HG02840 (cell line): ENCODE data around the gene CDK6.
A peak's percentile ranks its signal among the peaks of the same experiment; 100 is the strongest.

ENCODE experiments used
- ATAC-seq: cut with Tn5 transposase; IDR thresholded peaks from one replicate; pipeline ENCODE4 v1.9.1; 2021; ENCODE audit warnings: mild to moderate bottlenecking, moderate library complexity, moderate number of reproducible peaks; ENCODE audit not compliant: unreplicated experiment, low FRiP score

Gene CDK6

DNA sequence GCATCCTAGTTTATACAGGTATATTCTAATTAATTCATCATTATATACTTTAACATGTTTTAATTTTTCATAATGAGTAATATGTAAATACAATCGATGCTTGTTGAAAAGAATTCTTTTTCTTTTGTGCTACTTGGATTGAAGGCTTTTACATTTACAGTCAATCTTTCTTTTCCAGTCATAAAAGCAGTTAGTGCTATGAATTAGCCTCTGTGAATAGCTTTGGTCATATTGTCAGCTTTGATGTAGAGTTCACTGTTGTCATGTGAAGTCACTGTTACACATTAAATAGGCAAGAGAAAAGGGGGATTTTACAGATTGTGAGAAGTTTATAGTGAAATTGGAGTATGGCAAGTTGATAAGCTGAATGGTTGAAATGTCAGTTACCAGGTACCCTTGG is 142.9 kb downstream of the CDK6 start:
- no peak for ATAC-seq

DNA sequence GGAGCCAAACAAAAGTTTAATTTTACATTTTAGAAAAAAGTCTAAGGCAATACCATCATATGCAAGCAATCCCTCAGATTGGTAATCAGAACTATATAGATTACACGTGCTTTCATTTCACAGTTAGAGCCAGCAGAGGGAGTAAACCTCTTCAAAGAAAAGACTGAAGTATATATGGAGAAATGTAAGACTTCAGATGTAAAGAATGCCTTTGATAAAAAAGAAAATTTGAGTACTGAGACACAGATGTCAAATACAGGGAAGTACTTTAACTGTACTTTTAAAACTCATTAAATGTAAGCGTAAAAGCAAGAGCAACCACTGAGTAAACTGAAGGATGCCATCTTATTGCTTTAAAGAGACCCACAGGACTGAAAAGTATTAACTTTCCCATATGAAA is 144.8 kb downstream of the CDK6 start:
- peak; percentile 56 for ATAC-seq

DNA sequence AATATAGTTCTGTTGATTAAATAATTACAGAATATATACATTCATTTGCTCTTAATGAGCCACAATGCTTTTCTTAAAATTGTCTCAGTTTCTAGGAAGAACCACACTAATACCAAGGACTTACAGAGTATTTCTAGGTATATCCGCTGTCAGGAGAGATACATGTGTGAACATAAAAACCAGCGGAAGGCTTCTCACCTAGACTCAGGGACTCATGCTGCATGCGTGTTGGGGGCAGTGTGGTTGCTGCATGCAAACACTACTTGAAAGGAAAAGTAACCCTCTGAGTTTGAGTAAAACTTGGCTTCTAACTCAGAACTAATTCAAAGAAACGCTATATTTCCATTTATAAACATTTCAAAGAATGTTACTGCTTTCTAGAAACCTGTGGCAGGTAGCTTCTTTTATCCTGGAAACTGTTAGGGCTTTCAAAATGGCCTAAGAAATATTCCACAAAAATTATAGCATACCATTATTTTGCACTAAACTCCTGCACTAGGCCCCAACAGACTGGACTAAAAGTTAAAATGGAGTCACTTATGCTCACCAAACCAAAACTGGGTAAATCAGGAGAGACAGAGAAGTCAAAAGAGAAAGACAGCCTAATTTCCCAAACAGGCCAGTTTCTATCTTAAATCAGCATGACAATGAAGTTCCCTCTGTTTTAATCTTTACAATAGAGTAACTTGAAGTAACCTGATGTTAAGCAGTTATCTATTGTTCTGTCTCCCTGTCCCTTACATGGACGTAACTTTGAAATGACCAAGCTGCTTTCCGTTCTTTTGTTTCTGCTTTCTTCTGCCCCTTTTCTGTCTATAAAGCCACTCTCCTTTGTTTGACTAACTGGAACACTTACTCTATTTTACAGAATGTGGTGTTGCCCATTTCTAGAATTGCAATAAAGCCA is 151.0 kb downstream of the CDK6 start:
- no peak for ATAC-seq

DNA sequence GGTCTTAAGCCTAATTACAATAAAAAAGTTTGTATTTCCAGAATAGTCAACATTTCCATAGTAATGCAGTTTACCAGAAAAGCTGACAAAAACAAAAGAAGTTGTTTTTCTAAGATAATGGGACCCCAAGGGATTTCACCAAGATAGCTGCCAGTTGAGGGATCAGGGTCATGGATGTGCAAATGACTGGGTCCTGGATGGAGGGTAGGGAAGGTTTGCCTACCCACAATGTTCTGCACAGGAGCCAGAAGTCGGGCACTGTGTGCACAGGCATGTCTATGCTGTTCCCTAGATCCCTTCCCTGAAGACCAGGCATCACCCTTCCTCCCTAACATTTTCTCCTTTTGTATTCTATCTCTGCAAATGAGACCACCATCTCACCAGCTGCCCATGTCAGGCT is 152.1 kb downstream of the CDK6 start:
- ATAC-seq, result no peak

DNA sequence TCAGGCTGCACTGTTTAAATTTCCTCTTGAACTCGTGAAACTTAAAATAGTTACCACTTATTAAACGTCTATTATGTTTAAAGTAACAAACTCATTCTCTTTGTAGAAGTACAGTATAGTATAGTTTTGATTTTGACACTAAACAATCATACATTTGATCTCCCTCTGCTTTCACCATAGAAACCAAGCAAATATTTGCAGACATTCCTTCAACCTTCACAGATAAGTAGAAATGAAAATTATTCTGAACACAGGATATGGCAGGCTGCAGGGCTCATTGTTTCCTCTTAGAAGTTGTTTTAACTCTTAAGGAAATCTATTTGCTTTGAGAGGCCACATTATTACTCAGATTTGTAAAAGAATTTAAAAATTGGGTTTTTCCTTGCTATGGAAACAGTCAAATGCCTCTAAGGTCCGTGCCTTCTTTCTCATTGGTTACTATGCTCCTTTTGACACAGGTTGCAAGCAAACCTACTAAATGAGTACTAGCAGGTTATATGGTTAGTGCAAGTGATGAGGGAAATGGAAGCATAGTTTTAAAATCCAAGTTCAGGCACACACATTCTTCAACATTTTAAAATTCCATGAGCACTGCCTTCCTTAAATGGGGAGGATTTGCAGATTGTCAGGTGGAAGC is 153.4 kb downstream of the CDK6 start:
- ATAC-seq, result no peak

DNA sequence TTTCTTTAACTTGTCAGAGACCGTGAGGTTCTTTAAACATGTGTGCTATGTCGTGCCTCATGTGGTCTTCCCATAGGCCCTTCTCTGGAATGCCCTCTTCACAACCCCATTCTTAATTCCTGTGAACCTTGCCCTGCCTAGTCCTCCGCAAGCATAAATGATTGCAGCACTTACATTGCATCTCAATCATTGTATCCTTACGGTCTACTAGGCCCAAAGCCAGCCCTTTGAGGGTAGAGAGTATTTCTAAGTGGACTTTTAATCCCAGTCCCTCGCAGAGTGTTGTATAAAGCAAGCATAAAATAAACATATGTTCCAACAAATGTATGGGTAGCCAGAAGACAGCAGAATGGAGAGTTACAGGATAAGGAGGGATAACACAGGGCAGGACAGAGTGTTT is 154.0 kb downstream of the CDK6 start:
- no peak for ATAC-seq

DNA sequence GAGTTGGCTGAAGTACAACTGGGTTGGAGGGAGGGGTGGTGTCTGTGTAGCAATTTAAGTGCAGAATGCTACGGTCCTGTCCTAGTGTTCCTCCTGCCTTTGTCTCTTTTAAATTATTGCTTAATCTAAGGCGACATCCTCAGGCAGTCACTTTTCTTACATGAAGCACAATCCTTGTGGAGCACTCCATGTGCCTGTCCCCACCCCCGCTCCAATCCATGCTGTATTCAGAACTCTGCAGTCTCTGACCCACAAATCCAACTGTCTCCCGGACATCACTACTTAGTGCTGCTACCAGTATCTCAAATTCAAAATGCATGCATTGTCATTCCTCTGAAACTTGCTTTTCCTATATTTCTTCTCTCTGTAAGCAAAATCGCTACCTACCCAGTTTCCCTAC is 154.7 kb downstream of the CDK6 start:
- no peak for ATAC-seq

DNA sequence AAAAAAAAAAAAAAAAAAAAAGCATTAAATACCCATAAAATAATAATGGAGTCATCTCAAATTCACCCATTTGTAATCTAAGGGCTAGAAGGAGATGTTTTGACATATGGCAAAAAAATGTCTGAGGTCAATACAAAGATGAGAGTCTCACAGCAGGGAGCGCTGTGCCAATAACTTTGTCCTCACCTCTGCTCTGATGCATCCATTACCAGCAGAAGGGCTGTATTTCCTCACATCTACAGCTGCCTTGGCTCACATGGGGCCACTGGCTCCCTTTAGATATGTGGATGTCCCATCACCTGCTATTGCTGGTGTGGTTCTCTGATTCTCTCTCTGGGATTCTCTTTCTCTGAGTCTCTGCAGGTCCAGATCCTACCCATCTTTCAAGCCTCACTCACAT is 155.9 kb downstream of the CDK6 start:
- ATAC-seq, result no peak

DNA sequence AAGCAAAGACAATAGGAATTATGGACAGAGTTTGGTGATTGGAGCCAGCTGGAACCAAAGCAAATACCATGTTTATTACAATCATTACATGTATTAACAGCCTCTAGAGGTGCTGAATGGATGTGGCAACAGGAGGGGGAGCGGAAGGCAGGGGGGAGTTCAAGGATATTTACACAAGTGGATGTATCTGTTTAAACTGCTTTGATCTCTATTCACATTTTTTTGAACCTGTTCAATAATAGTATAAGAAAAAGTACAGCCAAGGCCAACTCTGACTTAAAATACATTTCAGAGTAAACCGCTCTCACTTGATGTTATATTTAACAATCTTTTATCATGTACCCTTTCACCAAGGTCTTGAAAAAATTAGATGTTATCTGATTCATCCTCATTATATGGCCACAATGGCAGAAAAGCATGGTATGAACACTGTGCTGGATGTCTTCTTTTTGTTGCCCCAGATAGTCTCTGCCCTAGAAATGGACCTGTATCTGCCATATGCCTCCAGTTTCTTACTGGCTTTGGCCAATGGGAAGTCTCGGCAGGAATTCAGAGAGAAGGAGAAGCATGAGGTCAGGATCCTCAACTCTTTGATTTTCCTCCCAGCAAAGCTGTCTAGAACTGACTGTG is 158.0 kb downstream of the CDK6 start:
- ATAC-seq, result no peak

DNA sequence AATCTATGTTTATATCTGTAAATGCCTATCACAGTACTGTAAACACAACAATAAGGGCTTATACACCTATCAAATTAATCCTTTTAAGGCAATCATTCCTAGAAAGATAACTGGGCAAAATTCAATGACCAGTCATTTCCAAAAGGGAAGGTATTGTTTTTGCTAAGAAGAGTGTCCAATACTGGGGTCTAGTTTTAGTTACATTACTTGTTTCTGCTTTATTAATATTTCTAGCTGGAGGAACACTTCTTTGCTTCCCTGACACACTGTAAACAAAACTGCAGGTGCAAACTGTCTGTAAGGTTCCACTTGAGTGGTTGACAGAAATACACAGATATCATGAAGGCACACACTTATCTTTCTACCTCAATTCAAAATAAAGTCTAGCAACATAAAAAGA is 162.0 kb downstream of the CDK6 start:
- peak; percentile 80 for ATAC-seq

DNA sequence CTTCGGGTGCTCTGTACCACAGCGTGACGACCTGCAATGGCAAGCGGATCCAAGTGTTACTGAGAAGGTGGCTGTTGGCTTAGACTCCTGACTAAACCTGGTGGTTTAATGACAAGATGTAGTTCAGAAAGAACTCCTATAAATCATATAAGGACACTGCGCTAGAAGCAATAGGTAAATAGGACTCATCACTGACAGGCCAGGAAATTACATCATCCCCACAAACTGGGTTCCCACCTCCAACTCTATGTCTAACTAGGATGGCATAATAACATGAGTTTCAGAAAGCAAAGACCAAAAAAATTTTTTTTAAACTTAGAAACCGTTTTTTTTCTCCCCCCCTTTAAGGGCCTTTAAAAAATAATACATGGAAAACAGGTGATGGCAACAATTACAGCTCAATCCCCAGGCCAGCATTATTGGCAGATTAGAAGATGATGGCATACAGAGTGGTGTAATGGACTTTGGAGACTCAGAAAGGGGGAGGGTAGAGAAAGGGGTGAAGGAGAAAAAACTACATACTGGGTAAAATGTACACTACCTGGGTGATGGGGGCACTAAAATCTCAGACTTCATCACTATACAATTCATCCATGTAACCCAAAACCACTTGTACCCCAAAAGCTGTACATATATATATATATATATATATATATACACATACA is 164.7 kb downstream of the CDK6 start:
- ATAC-seq, result no peak

DNA sequence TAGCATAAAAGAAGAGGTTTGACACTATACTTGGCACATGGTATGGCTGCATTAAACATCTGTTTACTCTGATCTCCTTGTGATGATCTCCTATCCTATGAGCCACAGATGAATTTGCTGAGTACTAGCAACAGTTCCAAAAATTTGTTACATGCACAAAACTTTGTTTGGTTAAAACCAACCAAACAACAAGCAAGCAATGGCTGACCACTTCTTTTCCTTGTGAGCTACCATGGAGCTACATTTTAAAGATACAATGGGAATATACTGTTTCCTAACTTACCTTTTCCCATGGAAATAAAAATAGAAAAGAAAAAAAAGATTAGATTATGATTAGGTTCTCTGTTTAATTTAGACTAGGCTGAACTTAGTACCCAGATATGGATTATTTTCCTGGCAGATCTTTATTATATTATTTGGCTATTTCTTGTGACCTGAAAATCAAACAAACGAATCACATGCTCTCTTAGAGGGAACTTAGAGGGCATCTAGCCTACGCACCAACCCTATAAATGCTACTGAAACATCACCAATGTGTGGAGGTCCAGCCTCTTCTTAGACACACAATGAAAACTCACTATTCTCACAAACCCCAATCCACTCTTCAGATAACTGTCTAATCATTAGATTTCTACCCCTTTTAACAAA is 166.0 kb downstream of the CDK6 start:
- ATAC-seq, result no peak

DNA sequence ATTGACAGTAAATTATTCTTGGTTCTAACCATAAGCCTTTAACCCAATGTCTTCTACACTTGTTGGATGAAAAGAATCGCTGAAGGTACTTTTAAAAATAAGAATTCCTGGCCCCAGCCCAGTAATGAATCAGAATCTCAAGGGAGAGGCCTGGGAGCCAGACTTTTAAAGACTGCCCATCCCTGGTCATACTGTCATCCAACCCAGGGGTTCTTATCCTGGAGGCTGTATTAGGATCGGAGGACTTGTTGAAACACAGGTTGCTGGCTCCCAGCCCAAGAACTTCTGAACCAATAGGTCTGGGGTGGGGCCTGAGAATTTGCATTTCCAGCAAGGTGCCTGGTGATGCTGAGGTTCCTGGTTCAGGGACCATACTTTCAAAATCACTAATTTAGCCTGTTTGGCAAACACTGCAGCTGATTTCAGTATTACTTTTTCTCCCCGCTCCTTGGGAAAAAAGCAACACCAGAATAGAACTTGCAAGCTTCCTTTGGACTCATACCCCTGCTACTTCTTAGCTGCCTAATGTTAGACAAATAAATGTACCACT is 166.7 kb downstream of the CDK6 start:
- ATAC-seq, result no peak

DNA sequence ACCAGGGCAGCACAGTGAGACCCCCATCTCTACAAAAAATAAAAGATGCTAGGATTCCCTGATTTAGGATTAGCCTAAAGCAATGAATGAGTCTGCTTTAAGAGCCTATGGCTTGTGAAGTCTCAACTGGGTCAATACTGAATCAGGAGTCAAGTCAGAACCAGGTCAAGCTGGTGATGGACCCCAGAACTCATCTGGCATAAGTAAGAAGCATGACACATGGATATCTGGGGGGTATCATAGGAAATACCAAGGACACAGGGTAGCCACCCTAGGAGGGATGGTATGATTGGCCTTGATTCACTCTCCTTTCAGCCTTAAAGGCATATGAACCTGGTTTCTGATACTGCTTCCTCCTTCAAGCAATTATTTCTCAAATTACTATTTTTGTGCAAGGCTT is 167.8 kb downstream of the CDK6 start:
- no peak for ATAC-seq

DNA sequence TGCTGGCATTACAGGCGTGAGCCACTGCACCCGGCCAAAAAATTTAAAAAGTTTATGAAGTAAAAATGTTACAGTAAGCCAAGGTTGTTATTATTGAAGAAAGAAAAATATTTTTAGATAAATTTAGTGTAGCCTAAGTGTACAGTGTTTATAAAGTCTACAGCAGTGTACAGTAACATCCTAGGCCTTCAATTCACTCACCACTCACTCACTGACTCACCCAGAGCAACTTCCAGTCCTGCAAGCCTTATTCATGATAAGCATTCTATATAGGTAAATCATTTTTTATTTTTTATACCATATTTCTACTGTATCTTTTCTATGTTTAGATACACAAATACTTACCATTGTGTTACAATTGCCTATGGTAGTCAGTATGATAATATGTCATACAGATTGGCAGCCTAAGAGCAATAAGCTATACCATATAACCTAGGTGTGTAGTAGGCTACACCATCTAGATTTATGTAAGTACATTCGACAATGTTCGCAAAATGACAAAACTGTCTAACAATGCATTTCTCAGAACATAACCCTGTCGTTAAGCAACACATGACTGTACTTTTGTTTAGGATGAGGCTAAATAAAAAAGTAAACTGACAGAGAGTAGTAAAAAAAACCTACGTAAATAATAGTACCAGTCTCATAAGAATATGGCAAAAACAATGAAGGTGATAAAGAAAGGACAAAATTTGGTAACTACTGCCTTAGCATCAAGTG is 168.4 kb downstream of the CDK6 start:
- ATAC-seq, result no peak

DNA sequence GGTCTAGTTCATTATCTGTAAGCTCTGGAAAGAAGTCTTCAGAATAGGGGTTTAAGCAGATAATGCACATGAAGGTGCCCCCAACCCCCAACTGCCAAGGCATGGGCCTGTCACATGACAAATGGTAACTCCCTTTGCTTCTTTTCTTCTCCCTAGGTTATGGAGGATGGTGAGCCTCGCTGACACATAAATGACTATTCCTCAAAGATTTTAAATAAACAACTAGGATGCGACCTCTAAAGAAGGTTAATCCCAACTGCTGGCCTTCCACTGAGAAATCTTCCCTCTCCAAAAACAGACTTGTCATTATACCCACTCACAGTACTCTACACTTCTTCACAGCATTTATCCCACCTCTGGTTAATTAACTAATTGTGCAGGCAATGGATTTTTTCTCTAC is 170.4 kb downstream of the CDK6 start:
- ATAC-seq, result no peak

DNA sequence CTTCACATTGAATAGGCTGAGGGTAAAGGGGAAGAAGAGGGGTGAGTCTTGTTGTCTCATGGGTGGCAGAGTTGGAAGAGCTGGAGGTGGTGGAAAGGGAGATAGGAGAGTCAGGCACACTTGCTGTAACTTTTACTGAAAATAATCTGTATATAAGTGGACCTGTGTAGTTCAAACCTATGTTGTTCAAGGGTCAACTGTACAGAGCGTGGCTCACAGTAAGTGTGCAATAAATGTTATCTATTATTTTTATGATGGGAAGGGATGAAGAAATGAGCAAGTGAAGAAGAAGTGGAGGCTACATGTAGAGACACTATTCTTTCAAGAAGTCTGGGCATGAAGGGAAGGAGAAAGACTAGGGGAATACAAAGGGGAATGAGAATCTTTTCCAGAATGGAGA is 174.7 kb downstream of the CDK6 start:
- no peak for ATAC-seq

DNA sequence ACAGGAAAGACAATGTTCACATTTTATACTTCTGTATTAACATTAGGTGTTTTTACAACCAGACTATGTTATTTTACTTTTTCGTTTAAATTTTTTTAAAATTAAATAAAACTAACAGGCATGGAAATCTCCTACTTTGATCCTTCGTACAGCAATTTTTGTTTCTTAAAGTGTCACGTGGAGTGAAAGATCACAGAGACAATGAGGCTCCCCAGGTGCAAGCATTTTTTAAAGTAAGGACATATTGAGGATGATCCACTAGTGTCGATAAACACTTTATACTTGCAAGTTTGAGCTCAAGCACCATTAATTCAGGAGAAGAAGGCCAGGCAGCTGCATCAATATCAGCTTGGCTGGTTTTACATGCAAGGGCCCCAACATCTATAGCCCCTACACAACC is 177.7 kb downstream of the CDK6 start:
- ATAC-seq, result no peak

DNA sequence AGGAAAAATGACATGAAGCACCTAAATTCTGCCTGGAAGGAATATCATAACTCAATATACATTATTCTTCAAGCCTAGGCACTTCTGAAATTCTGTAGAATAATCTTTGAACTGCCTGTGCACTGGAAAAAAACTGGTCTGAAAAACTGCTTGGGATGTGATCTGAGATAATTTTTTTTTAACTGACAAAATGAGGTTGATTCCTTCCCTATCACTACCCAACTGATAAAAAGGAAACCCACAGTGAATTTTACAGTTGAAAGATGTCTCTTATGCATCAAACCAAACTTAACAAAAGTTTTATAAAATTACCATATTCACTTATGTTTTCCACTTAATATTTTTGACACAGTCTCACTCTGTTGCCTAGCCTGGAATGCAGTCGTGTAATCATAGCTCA is 179.0 kb downstream of the CDK6 start:
- ATAC-seq, result no peak

DNA sequence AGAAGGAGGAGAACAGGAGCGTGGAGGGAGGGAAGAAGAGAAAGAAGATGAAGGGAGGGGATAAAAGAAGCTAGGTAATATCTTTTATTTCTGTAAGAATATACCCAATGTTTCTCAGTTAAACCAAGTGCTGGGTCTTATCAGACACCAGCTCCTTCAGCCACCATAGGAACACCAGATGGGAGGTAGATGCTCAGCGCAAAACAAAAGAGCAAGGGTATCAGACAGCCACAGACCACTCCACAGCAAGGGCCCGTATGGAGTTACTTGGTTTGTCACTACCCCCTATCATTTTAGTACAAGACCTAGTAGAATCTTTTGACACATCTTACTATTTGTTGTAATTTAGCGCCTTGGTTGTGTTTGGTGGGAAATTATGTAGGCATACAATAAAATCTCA is 180.3 kb downstream of the CDK6 start:
- ATAC-seq, result no peak
